Measurements from ENCODE around the gene APC2.

The APC2 gene

GRCh38 chr19:1522838-1523237, 72.9 kb downstream of the APC2 start:
- H3K4me3 Mint-ChIP-seq, result no peak overlapping the region
- no peaks in the 10 kb centered on the region for H3K9me3 Mint-ChIP-seq
- H3K27me3 Mint-ChIP-seq, result peaks cover 20% of the 10 kb centered on the region
- peaks cover 6% of the 10 kb centered on the region for H3K4me1 Mint-ChIP-seq
- no peak overlapping the region for H3K27ac Mint-ChIP-seq
- no peaks in the 10 kb centered on the region for H3K36me3 Mint-ChIP-seq

All from activated naive CD4-positive, alpha-beta T cell treated with anti-CD3 and anti-CD28 coated beads, Interleukin-2, amount 50 U/mL, for 24 hours (primary cell).